Measurements from ENCODE around the gene LNX1. TPM values are rescaled to one million over a fixed set of nuclear protein-coding genes. Genes with fewer than 3 reads are reported as not detected.
"Not testable (repeated sequence)": the region's sequence is repeated elsewhere in the genome, so short reads cannot be mapped to it uniquely, and the experiment has no call there.

Gene LNX1
- total RNA-seq, 1 donor from 2014 or later = 0.10 TPM

GRCh38 chr4:53419208-53419607, 172.1 kb downstream of the LNX1 start:
- Mint-ChIP-seq H3K9me3 (ENCODE audit: unreplicated experiment) (peaks cover 2% of the 10 kb centered on the region), H3K27me3 (ENCODE audit: unreplicated experiment) (no peaks in the 10 kb centered on the region), H3K27ac (ENCODE audit: unreplicated experiment) (no peak overlapping the region), H3K4me1 (ENCODE audit: low read depth, unreplicated experiment) (no peaks in the 10 kb centered on the region), H3K36me3 (ENCODE audit: unreplicated experiment) (no peaks in the 10 kb centered on the region), H3K4me3 (ENCODE audit: unreplicated experiment) (no peak overlapping the region)
- TF ChIP-seq, protein P1, sequence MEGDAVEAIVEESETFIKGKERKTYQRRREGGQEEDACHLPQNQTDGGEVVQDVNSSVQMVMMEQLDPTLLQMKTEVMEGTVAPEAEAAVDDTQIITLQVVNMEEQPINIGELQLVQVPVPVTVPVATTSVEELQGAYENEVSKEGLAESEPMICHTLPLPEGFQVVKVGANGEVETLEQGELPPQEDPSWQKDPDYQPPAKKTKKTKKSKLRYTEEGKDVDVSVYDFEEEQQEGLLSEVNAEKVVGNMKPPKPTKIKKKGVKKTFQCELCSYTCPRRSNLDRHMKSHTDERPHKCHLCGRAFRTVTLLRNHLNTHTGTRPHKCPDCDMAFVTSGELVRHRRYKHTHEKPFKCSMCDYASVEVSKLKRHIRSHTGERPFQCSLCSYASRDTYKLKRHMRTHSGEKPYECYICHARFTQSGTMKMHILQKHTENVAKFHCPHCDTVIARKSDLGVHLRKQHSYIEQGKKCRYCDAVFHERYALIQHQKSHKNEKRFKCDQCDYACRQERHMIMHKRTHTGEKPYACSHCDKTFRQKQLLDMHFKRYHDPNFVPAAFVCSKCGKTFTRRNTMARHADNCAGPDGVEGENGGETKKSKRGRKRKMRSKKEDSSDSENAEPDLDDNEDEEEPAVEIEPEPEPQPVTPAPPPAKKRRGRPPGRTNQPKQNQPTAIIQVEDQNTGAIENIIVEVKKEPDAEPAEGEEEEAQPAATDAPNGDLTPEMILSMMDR (IDR thresholded peaks at IDR 0.05; ENCODE audit: partially characterized antibody, unreplicated experiment) = no peak
- DNase-seq = no peak

DNA sequence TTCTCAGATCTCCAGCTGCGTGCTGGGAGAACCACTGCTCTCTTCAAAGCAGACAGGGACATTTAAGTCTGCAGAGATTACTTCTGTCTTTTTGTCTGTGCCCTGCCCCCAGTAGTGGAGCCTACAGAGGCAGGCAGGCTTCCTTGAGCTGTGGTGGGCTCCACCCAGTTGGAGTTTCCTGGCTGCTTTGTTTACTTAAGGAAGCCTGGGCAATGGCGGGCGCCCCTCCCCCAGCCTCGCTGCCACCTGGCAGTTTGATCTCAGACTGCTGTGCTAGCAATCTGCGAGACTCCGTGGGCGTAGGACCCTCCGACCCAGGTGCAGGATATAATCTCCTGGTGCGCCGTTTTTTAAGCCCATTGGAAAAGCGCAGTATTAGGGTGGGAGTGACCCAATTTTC, 181.8 kb downstream of the LNX1 start:
- not testable (repeated sequence) for H3K27me3 Mint-ChIP-seq (ENCODE audit: unreplicated experiment); H3K27ac Mint-ChIP-seq (ENCODE audit: unreplicated experiment); DNase-seq; H3K4me3 Mint-ChIP-seq (ENCODE audit: unreplicated experiment); H3K4me1 Mint-ChIP-seq (ENCODE audit: low read depth, unreplicated experiment)
- peaks cover 11% of the 10 kb centered on the region for H3K9me3 Mint-ChIP-seq (ENCODE audit: unreplicated experiment)
- peaks cover 27% of the 10 kb centered on the region for H3K36me3 Mint-ChIP-seq (ENCODE audit: unreplicated experiment)

Other genes with a start within 250 kb of the LNX1 start
- 17.2 TPM for gene SCFD2, start 225.4 kb downstream of the LNX1 start, total RNA-seq (ENCODE audit: unreplicated experiment)
- 56.8 TPM for gene FIP1L1, start 213.8 kb downstream of the LNX1 start, total RNA-seq (ENCODE audit: unreplicated experiment)